Measurements from ENCODE around the gene DAB1.
"Not testable (repeated sequence)": the region's sequence is repeated elsewhere in the genome, so short reads cannot be mapped to it uniquely, and the experiment has no call there.

Gene DAB1

DNA sequence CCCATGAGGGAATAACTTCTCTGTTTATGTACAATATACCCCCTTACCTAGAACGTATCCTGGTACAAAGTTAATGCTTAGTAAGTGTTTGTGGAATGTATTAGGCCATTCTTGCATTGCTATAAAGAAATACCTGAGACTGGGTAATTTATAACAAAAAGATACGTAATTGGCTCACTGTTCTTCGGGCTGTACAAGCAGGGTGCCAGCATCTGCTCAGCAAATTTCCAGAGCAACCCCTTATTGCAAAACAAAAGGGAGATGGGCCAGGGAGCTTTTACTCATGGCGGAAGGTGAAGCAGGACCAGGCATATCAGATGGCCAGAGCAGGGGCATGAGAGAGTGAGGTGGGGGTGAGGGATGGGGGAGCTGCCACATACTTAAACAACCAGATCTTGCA is 334.6 kb downstream of the DAB1 start (continued):
- TF ChIP-seq ZNF398 (tag by site-specific recombination; IDR thresholded peaks at IDR 0.05) (no peak), ZNF585B (tag by site-specific recombination; IDR thresholded peaks at IDR 0.05) (no peak), GLIS1 (tag by site-specific recombination; IDR thresholded peaks at IDR 0.05) (no peak)
- TF ChIP-seq, protein P1, sequence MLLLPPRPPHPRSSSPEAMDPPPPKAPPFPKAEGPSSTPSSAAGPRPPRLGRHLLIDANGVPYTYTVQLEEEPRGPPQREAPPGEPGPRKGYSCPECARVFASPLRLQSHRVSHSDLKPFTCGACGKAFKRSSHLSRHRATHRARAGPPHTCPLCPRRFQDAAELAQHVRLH (tag by site-specific recombination; IDR thresholded peaks at IDR 0.05), result no peak

DNA sequence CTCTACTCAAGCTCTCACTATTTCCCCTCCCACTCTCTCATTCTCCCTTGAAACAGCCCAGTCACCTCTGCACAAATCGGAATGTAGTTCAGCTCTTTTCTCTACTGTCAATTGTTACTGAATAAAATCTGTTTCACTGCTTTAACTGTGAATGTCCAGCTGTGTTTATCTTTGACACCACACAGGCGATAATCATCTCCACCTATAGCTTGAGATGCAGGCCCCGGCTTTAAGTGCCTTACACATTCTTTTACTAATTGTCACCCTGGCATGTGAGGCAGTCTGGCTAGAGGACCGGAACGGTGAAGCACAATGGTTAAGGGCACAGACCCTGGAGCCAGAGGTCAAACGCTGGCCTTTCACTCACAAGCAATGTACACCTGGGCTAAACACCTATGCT is 335.2 kb downstream of the DAB1 start:
- ChIA-PET POLR2A (no interaction called here), CTCF (no interaction called here)
- TF ChIP-seq, protein P2, sequence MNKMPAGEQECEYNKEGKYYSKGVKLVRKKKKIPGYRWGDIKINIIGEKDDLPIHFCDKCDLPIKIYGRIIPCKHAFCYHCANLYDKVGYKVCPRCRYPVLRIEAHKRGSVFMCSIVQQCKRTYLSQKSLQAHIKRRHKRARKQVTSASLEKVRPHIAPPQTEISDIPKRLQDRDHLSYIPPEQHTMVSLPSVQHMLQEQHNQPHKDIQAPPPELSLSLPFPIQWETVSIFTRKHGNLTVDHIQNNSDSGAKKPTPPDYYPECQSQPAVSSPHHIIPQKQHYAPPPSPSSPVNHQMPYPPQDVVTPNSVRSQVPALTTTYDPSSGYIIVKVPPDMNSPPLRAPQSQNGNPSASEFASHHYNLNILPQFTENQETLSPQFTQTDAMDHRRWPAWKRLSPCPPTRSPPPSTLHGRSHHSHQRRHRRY (tag by site-specific recombination; IDR thresholded peaks at IDR 0.05), result no peak
- TF ChIP-seq ZSCAN30 (tag by site-specific recombination; IDR thresholded peaks at IDR 0.05) (no peak), ZBTB26 (tag by site-specific recombination; optimal IDR thresholded peaks at IDR 0.05) (no peak), INSM2 (tag by site-specific recombination; IDR thresholded peaks at IDR 0.05) (no peak), IKZF3 (tag by site-specific recombination; IDR thresholded peaks at IDR 0.05) (no peak), ZNF449 (tag by site-specific recombination; IDR thresholded peaks at IDR 0.05) (no peak)

DNA sequence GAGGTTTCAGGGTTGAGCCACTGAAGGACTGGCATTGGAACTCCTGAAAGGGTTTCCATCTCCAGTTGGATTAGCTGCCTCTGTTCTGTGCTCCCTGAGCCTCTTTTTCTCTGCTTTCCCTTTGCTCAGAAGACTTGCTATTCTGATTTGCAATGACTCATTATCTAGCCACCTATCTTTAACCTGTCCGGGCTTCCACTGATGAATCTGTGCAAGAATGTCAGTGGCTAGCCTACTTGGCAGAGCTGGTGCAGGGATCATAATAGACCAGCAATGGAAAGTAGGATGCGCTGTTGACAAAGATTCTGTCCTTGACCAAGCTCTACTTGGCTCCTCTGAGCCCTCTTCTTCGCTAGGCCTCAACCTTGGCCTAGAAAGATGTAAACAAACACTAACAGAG is 336.2 kb downstream of the DAB1 start:
- POLR2A ChIA-PET; H3K36me3 ChIP-seq (ENCODE audit: control insufficient read depth in 2 of 2, insufficient read depth in 1 of 2, low read length in 2 of 2); H3K9me3 ChIP-seq (ENCODE audit: control insufficient read depth, insufficient read depth, low read depth, low read length); H3K27ac ChIP-seq (ENCODE audit: extremely low read depth, low read depth, low read length); CTCF ChIA-PET; H3K4me1 ChIP-seq (ENCODE audit: control insufficient read depth, insufficient read depth, low read length); H3K4me3 ChIP-seq (ENCODE audit: low read depth, low read length): not testable (repeated sequence)

More for the DNA sequence above, 335.2 kb downstream of the DAB1 start:
- Histone ChIP-seq H3K4me1 (ENCODE audit: control insufficient read depth, insufficient read depth, low read length) (no peaks in the 10 kb centered on the region), H3K27ac (ENCODE audit: extremely low read depth, low read depth, low read length) (no peak overlapping the region), H3K4me3 (ENCODE audit: low read depth, low read length) (no peak overlapping the region), H3K36me3 (ENCODE audit: control insufficient read depth in 2 of 2, insufficient read depth in 1 of 2, low read length in 2 of 2) (no peaks in the 10 kb centered on the region), H3K9me3 (ENCODE audit: control insufficient read depth, insufficient read depth, low read depth, low read length) (no peaks in the 10 kb centered on the region)

GRCh38 chr1:57086154-57086553 is 337.7 kb downstream of the DAB1 start:
- CTCF ChIA-PET, result no interaction called here
- no peak for TF ChIP-seq ZNF398 (tag by site-specific recombination; IDR thresholded peaks at IDR 0.05)
- TF ChIP-seq ZBTB21 (tag by site-specific recombination; IDR thresholded peaks at IDR 0.05), result no peak
- no peak for TF ChIP-seq ZBTB1 (tag by site-specific recombination; IDR thresholded peaks at IDR 0.05)
- no peak for TF ChIP-seq ZNF48 (tag by site-specific recombination; IDR thresholded peaks at IDR 0.05)
- TF ChIP-seq ZNF76 (tag by site-specific recombination; IDR thresholded peaks at IDR 0.05; ENCODE audit: borderline replicate concordance, low read depth), result no peak
- no peak for TF ChIP-seq ZNF621 (tag by site-specific recombination; IDR thresholded peaks at IDR 0.05)
- TF ChIP-seq ZNF548 (tag by site-specific recombination; IDR thresholded peaks at IDR 0.05), result no peak
- no peak for TF ChIP-seq ZNF843 (tag by site-specific recombination; IDR thresholded peaks at IDR 0.05)
- TF ChIP-seq BCL11B (tag by site-specific recombination; IDR thresholded peaks at IDR 0.05; ENCODE audit: low read depth), result no peak
- TF ChIP-seq ZNF404 (tag by site-specific recombination; IDR thresholded peaks at IDR 0.05), result no peak
- no peak for TF ChIP-seq ZNF416 (tag by site-specific recombination; IDR thresholded peaks at IDR 0.05)
- no peak for TF ChIP-seq ZNF423 (tag by site-specific recombination; IDR thresholded peaks at IDR 0.05)

More at GRCh38 chr1:57086154-57086553, 337.7 kb downstream of the DAB1 start:
- H3K4me3 ChIP-seq (ENCODE audit: low read depth, low read length), result no peak overlapping the region
- no peaks in the 10 kb centered on the region for H3K4me1 ChIP-seq (ENCODE audit: control insufficient read depth, insufficient read depth, low read length)
- H3K36me3 ChIP-seq (ENCODE audit: control insufficient read depth in 2 of 2, insufficient read depth in 1 of 2, low read length in 2 of 2), result no peaks in the 10 kb centered on the region
- POLR2A ChIA-PET, result no interaction called here
- H3K27ac ChIP-seq (ENCODE audit: extremely low read depth, low read depth, low read length), result no peak overlapping the region
- no peaks in the 10 kb centered on the region for H3K9me3 ChIP-seq (ENCODE audit: control insufficient read depth, insufficient read depth, low read depth, low read length)
